Aorta (tissue), 5 donors: Measurements from ENCODE around the gene PLEKHG1. TPM values are rescaled to one million over a fixed set of nuclear protein-coding genes. Genes with fewer than 3 reads are reported as not detected.

Experiments
- ATAC-seq: fragments of 200-7000 bp; cut with Tn5 transposase; one replicate; pipeline ENCODE4 v1.9.1; 2022; ENCODE audit warnings: moderate library complexity; ENCODE audit not compliant: low FRiP score
- DNase-seq, 2 donors: peaks; one replicate each; pipeline ENCODE4 v3.0.0-alpha.2; 2020
- H3K27ac ChIP-seq, 2 donors: one replicate each; pipeline ENCODE4 v1.5.1; 2013; ENCODE audit warnings: low read length in 2 of 2, mild to moderate bottlenecking in 2 of 2, moderate library complexity in 2 of 2, control low read depth in 1 of 2, inconsistent platforms in 1 of 2, low read depth in 1 of 2
- H3K27me3 ChIP-seq, 2 donors: one replicate each; pipeline ENCODE4 v1.6.1; 2013; ENCODE audit warnings: control low read depth in 1 of 2, low read length in 1 of 2, mild to moderate bottlenecking in 1 of 2, moderate library complexity in 1 of 2; ENCODE audit not compliant: insufficient read depth in 2 of 2, control insufficient read depth in 1 of 2
- H3K36me3 ChIP-seq, 2 donors: one replicate each; pipeline ENCODE4 v1.6.1; 2013; ENCODE audit warnings: control low read depth in 1 of 2, low read length in 1 of 2, mild to moderate bottlenecking in 1 of 2; ENCODE audit not compliant: insufficient read depth in 2 of 2, control insufficient read depth in 1 of 2
- H3K4me1 ChIP-seq, 2 donors: one replicate each; pipeline ENCODE4 v1.6.1; 2013; ENCODE audit warnings: low read length in 2 of 2, control low read depth in 1 of 2, mild to moderate bottlenecking in 1 of 2, moderate library complexity in 1 of 2; ENCODE audit not compliant: insufficient read depth in 2 of 2, control insufficient read depth in 1 of 2
- H3K4me3 ChIP-seq, 2 donors: one replicate each; pipeline ENCODE4 v1.5.1; 2013; ENCODE audit warnings: low read length in 2 of 2, control low read depth in 1 of 2, mild to moderate bottlenecking in 1 of 2
- H3K9me3 ChIP-seq: one replicate; pipeline ENCODE4 v1.6.1; 2013; ENCODE audit warnings: mild to moderate bottlenecking, low read length; ENCODE audit not compliant: control insufficient read depth
- WGBS, 2 donors: extraction: QIAGEN DNeasy Blood & Tissue Kit; methylation state at CpG; one replicate each; pipeline ENCODE4 v1.1.7; 2013; 5-methylcytosine and 5-hydroxymethylcytosine counted together
- intact Hi-C, 2 donors: fragments of 100-400 bp; cut with DNase I; formaldehyde crosslinking; loops; one replicate each; pipeline versions ENCODE4 v1.14.2 to v1.15.0; 2022
- polyA plus RNA-seq, 2 donors: library from polyadenylated mRNA; stranded (reverse); fragments of 200-250 nt; gene quantifications; one replicate each; pipeline ENCODE4 v1.2.3, GENCODE V29; 2013
- total RNA-seq, 2 donors: library from RNA; stranded (reverse); fragmentation: NEBNext Ultra II Directional; extraction: Animal tissue kit (Norgen Biotek cat#: 25700); gene quantifications; one replicate each; pipeline ENCODE4 v1.2.1, GENCODE V29; 2021
- donor health status: healthy with polysubstance abuse.
- donor health status: Bipolar disorder and iron deficiency.
- donor health status: DM: no; HTN: no; CAD: no.
- donor health status: DM: no; HTN: no; CAD: no.
- donor health status: DM: yes; HTN: yes; CAD: no.

Gene PLEKHG1
- total and polyA plus RNA-seq, 4 donors: 1.6 to 62.7 (median 19.1) TPM

DNA sequence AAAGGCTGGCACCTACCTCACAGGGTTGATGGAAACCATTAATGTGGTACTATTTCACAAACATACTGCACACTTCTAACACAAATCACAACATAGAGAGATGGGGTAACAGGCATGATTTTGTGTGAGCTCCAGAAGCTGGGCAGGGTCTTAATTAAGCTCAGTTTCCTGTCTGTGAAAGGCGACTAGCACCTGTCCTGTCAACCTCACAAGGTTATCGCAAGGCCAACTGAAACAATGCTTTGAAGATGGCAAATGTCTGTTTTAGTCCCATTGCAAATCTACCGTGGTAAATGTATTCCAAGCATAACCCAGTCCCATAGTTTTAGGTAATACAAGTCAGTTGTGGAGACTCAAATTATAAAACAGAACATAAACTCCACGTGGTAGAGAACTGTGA, 1.3 kb upstream of the PLEKHG1 start:
- Histone ChIP-seq H3K9me3 (no peaks in the 10 kb centered on the region), H3K4me3 (no peak overlapping the region), H3K36me3 (no peaks in the 10 kb centered on the region), H3K27me3 (no peaks in the 10 kb centered on the region), H3K27ac (no peak overlapping the region), H3K4me1 (no peaks in the 10 kb centered on the region)
- intact Hi-C loops: no loop called here
- 82 to 86% methylated on average over 4 of the region's 4 CpGs for WGBS, 2 donors
- ATAC-seq: no peak
- DNase-seq: no peak

DNA sequence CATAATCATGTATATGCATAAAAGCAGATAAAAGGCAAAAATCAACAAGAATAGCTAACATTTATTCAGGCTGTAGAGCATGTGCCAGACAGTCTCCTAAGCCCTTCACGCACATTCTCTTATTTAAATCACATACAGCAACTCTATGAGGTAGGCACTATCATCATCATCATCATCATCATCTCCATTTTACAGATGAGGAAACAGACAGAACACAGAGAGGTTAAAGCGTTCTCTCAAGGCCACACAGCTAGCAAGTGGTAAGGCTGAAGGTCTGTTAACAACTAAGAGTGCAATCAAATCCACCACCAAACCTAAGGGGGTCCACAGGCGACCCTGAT, 857 bp upstream of the PLEKHG1 start:
- DNase-seq (no peak), ATAC-seq (no peak)
- Histone ChIP-seq H3K9me3 (no peaks in the 10 kb centered on the region), H3K4me1 (no peaks in the 10 kb centered on the region), H3K27me3 (no peaks in the 10 kb centered on the region), H3K4me3 (no peak overlapping the region), H3K27ac (no peak overlapping the region), H3K36me3 (no peaks in the 10 kb centered on the region)
- intact Hi-C loops: no loop called here
- 93 to 95% methylated on average over 3 of the region's 3 CpGs for WGBS, 2 donors

DNA sequence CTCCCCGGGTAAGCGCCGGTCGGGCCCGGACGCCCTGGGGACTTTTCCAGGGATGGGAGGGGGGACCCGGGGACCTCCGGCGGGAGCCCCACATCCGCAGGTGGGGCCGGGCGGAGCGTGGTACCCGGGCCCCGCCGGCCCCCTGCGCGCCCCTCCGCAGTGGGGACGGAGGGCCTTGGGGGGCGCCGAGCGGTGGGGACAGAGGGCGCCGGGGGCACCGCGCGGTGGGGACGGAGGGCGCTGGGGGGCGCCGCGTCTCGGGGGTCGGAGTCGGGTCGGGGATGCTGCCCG, 270 bp downstream of the PLEKHG1 start:
- intact Hi-C loops: loop anchor here in 1 of 2 donors (10.0 kb wide), 2 partner anchors 185 to 215 kb away; no protein-coding TSS in a partner anchor
- WGBS, 2 donors: 0 to 1% methylated on average over 22 to 38 of the region's 38 CpGs
- Histone ChIP-seq H3K4me3 (peak overlapping the region; percentile 60 to 61), H3K9me3 (no peaks in the 10 kb centered on the region), H3K27ac (no peak overlapping the region), H3K4me1 (no peaks in the 10 kb centered on the region), H3K36me3 (no peaks in the 10 kb centered on the region), H3K27me3 (no peaks in the 10 kb centered on the region)
- DNase-seq (no peak), ATAC-seq (peak; percentile 51)

DNA sequence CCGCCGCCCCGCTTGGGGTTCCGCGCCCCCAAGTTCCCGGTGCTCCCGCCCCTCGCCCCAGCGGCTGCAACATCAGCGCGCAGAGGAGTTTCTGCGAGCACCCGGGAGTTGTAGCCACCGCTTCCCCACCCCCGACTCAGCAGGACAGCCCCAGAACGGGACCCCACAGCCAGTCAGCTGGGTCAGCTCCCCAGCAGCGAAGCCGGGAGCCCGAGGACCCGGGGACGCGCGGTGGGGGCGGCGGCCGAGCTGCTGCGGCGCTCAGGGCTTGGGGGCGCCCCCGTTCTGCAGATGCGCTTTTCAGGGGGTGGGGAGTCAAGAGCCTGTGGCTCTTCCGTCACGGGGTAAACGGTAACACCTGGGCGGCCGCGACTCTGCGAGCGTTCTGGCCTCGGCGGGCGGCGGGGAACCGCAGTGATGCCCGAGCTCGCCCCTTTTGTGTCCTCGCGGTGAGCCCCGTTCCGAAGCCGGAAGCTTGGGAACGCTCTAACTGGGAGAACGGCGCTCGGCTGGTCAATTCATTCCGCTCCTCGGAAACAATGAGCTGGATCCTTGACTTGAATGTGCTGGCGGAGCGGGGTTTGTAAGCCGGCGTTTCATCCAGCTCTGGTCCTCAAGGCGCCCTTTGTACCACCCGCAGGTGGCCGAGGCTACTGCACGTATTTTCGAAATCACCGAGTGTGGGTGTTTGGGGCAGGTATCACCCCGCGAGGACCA, 774 bp downstream of the PLEKHG1 start:
- H3K9me3 ChIP-seq: no peaks in the 10 kb centered on the region
- whole genome bisulfite sequencing, 2 donors: 0% methylated on average over 54 to 69 of the region's 69 CpGs
- H3K27ac ChIP-seq: no peak overlapping the region
- no peaks in the 10 kb centered on the region for H3K27me3 ChIP-seq
- peak overlapping the region; percentile 60 to 61 for H3K4me3 ChIP-seq
- ATAC-seq: peak; percentile 81
- DNase-seq: peak; percentile 73 to 86
- intact Hi-C loops: loop anchor here in 1 of 2 donors (10.0 kb wide), 2 partner anchors 186 to 214 kb away; no protein-coding TSS in a partner anchor
- H3K36me3 ChIP-seq: no peaks in the 10 kb centered on the region
- no peaks in the 10 kb centered on the region for H3K4me1 ChIP-seq

DNA sequence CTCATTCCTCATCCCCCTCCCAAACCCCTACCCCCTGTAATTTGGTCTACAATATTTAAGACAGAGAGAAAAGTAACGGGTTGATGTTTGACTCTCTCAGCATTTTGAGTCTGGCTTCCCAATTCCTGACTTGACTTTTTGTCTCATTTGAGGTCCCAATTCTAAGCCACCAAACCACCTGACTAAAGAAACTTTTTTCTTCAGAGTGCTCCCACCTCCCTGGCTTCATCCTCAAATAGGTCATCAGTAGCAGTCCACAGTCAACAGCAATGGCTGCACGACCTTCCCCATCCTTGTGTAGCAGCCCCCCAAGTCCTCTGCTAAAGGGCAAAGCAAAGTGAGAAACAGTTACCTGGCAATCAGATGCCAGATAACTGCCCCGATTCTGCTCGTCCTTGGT, 1.8 kb downstream of the PLEKHG1 start:
- intact Hi-C loops: loop anchor here in 1 of 2 donors (10.0 kb wide), 2 partner anchors 187 to 213 kb away; no protein-coding TSS in a partner anchor
- DNase-seq (no peak), ATAC-seq (no peak)
- Histone ChIP-seq H3K27ac (no peak overlapping the region), H3K36me3 (no peaks in the 10 kb centered on the region), H3K27me3 (no peaks in the 10 kb centered on the region), H3K4me3 (peak overlapping the region in 1 of 2 donors; percentile 61), H3K4me1 (no peaks in the 10 kb centered on the region), H3K9me3 (no peaks in the 10 kb centered on the region)
- WGBS, 2 donors: 81 to 86% methylated on average over 4 of the region's 4 CpGs

DNA sequence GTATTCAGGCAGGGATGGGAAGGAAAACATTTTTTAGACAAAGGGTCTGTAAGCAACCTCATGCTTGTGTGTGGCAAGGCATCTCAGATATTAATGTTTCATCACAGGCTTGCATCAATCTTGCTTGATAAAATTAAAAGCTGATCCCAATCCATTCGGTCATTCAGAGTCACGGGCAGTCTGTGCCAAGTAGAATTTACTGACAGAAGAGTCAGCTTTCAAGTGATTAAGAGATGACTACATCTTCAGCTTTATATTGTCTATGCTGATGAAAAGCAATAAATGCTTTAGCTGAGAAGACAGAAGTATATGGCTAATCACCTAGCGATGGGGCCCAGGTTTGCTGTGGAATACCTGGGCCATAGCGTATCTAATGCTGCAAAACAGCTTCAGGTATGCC, 3.5 kb downstream of the PLEKHG1 start:
- Histone ChIP-seq H3K27me3 (no peaks in the 10 kb centered on the region), H3K4me3 (no peak overlapping the region), H3K36me3 (no peaks in the 10 kb centered on the region), H3K4me1 (no peaks in the 10 kb centered on the region), H3K9me3 (no peaks in the 10 kb centered on the region), H3K27ac (no peak overlapping the region)
- intact Hi-C loops: loop anchor here in 1 of 2 donors (10.0 kb wide), 2 partner anchors 188 to 212 kb away; no protein-coding TSS in a partner anchor
- ATAC-seq (no peak), DNase-seq (no peak)
- WGBS, 2 donors: 93 to 96% methylated on average over 4 of the region's 4 CpGs

DNA sequence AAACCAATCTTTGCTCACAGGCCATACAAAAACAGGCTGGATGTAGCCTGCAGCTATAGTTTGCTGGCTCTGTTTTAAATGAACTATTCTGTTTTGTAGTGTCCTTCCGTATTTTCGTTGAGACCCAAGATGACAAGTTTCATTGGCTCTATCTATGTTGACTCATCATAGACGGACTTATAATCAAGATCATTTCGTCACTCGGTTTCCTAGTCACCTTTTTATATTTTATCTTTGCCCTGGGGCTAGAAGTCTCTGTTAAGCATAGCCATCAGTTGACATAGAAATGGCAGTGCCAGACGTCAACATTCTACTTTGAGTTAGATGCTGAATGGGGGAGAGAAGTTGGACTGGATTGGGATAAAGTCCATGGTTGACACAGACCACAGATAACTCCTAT, 4.8 kb downstream of the PLEKHG1 start:
- intact Hi-C loops: loop anchor here in 1 of 2 donors (10.0 kb wide), 2 partner anchors 190 to 210 kb away; no protein-coding TSS in a partner anchor
- H3K36me3 ChIP-seq: no peaks in the 10 kb centered on the region
- WGBS, 2 donors: 84 to 85% methylated on average over 6 of the region's 6 CpGs
- no peak for DNase-seq
- no peaks in the 10 kb centered on the region for H3K27me3 ChIP-seq
- H3K4me1 ChIP-seq: no peaks in the 10 kb centered on the region
- ATAC-seq: no peak
- no peak overlapping the region for H3K4me3 ChIP-seq
- no peak overlapping the region for H3K27ac ChIP-seq
- no peaks in the 10 kb centered on the region for H3K9me3 ChIP-seq

DNA sequence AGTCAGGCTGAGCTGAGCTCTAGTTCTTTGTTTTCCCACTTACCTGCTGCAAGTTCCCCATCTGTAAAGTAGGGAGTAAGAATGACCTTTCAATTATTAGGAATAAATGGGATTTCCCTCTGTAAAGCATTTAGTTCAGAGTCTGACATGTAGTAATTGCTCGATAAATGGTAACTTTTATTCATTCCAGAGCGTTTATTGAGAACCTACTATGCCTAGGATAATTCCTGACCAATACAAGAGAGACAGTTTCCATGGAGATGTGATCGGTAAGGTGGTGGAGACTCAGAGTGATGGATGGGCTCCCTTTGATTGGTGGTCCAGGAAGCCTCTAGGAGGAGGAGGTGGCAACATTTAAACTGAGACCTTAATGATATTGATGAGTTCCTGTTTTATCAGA, 5.6 kb downstream of the PLEKHG1 start:
- 96 to 98% methylated on average over 3 of the region's 3 CpGs for WGBS, 2 donors
- intact Hi-C loops: loop anchor here in 1 of 2 donors (10.0 kb wide), 2 partner anchors 191 to 209 kb away; no protein-coding TSS in a partner anchor

DNA sequence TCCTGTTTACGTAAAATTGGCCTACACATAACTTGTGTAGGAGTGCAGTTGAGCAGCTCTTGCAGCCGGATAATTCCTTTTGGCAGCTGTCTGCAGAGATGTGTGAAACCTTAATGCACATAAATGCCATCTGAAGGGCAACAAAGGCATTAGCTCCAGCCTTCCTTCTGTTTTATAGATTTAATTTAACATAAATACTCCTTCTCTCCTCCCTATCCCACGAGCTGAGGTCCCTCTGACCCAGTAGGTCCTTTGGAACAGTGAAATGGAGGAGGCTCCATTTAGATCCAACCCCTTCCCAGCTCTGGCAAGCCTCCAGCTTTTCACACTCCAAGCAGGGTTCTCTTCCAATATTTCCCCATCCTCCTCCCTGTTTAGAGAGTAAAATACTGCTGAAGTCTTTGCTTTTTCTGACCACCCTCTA, 6.5 kb downstream of the PLEKHG1 start:
- Histone ChIP-seq H3K4me3 (no peak overlapping the region), H3K36me3 (no peaks in the 10 kb centered on the region), H3K27ac (no peak overlapping the region), H3K4me1 (no peaks in the 10 kb centered on the region), H3K27me3 (no peaks in the 10 kb centered on the region), H3K9me3 (peaks cover 2% of the 10 kb centered on the region)
- 28 to 35% methylated on average over 3 of the region's 3 CpGs for WGBS, 2 donors
- DNase-seq (no peak), ATAC-seq (no peak)
- intact Hi-C loops: loop anchor here in 1 of 2 donors (10.0 kb wide), 2 partner anchors 191 to 209 kb away; no protein-coding TSS in a partner anchor

More for the DNA sequence above, 5.6 kb downstream of the PLEKHG1 start:
- no peaks in the 10 kb centered on the region for H3K4me1 ChIP-seq
- H3K4me3 ChIP-seq: no peak overlapping the region
- no peaks in the 10 kb centered on the region for H3K27me3 ChIP-seq
- H3K36me3 ChIP-seq: no peaks in the 10 kb centered on the region
- peaks cover 2% of the 10 kb centered on the region for H3K9me3 ChIP-seq
- DNase-seq: no peak
- no peak overlapping the region for H3K27ac ChIP-seq
- no peak for ATAC-seq
